Measurements from ENCODE around the gene LYST. TPM values are rescaled to one million over a fixed set of nuclear protein-coding genes. Genes with fewer than 3 reads are reported as not detected.

The LYST gene
- total and polyA plus RNA-seq, 2 of the 8 experiments (the other 6 are each of a cell fraction or from before 2014, with no cell fraction given) = 0.29 to 0.58 TPM

DNA sequence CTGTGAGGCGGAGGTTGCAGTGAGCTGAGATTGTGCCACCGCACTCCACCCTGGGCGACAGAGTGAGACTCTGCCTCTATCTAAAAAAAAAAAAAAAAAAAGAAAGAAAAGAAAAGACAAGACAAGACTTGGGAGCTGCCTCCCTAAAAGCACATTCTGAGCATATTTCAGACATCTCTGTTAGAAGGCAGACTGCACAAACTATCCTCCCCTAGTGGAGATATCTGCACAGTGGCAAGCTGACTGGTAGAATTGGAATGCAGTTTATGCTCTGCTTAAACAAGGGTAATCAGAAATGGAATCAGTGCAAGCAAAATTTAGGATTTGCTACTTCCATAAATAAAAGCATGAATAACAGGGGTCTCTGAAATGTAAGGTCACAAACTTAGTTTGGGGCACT is 248.9 kb downstream of the LYST start:
- Histone ChIP-seq H3K18ac (ENCODE audit: extremely low read depth, low read length) (no peak overlapping the region), H3K23ac (ENCODE audit: insufficient read length) (no peak overlapping the region), H4K8ac (ENCODE audit: extremely low read depth, insufficient read depth, low read length) (no peak overlapping the region), H3K9me3 (ENCODE audit: insufficient read depth in 2 of 2, low read depth in 1 of 2, low read length in 1 of 2) (no peaks in the 10 kb centered on the region), H3K4ac (replicated peaks; ENCODE audit: insufficient read length, low read depth, low read length) (no peak overlapping the region), H3K4me3 (ENCODE audit: extremely low read depth in 1 of 4, insufficient read depth in 2 of 4, low read depth in 3 of 4, low read length in 4 of 4) (no peak overlapping the region), H3K14ac (ENCODE audit: insufficient read length) (no peak overlapping the region), H3K4me1 (replicated peaks in 1 of 4; ENCODE audit: control insufficient read depth in 3 of 4, insufficient read depth in 4 of 4, low read length in 3 of 4) (no peaks in the 10 kb centered on the region), H2AFZ (ENCODE audit: low read length) (no peak overlapping the region), H2BK5ac (ENCODE audit: low read depth, low read length) (no peak overlapping the region), H2BK120ac (replicated peaks; ENCODE audit: low read depth, low read length) (no peak overlapping the region), H3K9ac (replicated peaks in 1 of 4; ENCODE audit: extremely low read depth in 1 of 4, low read depth in 3 of 4, low read length in 3 of 4) (no peak overlapping the region), H3K36me3 (ENCODE audit: control insufficient read depth in 2 of 4, insufficient read depth in 4 of 4, low read length in 3 of 4) (peaks cover 0 to 3% (median 1%) of the 10 kb centered on the region in 4 experiments; a peak in 3 of 8 replicates), H3K4me2 (ENCODE audit: insufficient read depth in 1 of 2, low read depth in 2 of 2, low read length in 2 of 2) (no peak overlapping the region), H3K79me1 (ENCODE audit: low read depth, low read length) (peaks cover 2% of the 10 kb centered on the region; the same call in 1 of the 2 replicates), H3K79me2 (ENCODE audit: control insufficient read depth in 1 of 2, insufficient read depth in 2 of 2, low read length in 2 of 2) (peaks cover 0 to 16% of the 10 kb centered on the region in 2 experiments; a peak in 1 of 4 replicates), H3K27me3 (replicated peaks in 1 of 4; ENCODE audit: control insufficient read depth in 3 of 4, extremely low read depth in 1 of 4, insufficient read depth in 3 of 4, low read length in 3 of 4) (no peaks in the 10 kb centered on the region), H4K20me1 (replicated peaks in 1 of 2; ENCODE audit: control insufficient read depth in 1 of 2, insufficient read depth in 2 of 2, low read length in 2 of 2) (no peaks in the 10 kb centered on the region), H2BK12ac (ENCODE audit: low read depth, low read length) (no peak overlapping the region), H2AK5ac (ENCODE audit: low read depth, low read length) (no peak overlapping the region), H3K27ac (ENCODE audit: low read depth, low read length) (no peak overlapping the region), H3K56ac (replicated peaks; ENCODE audit: insufficient read length, low read depth, low read length) (no peak overlapping the region), H4K91ac (replicated peaks; ENCODE audit: insufficient read length, low read length) (no peak overlapping the region), H4K5ac (ENCODE audit: insufficient read length, low read depth, low read length) (no peak overlapping the region), H3K23me2 (ENCODE audit: low read depth, low read length) (no peaks in the 10 kb centered on the region), H2BK15ac (ENCODE audit: low read length) (no peak overlapping the region), H2BK20ac (ENCODE audit: low read length) (no peak overlapping the region)
- 100% methylated on average over 1 of the region's 3 CpGs; no CpG with 5 or more reads in 1 of the 2 experiments for WGBS, 2 experiments (ENCODE audit: extremely low coverage in 1 of 2, insufficient coverage in 1 of 2, insufficient read length in 1 of 2, insufficient replicate concordance in 2 of 2, low coverage in 1 of 2, low lambda C conversion rate in 2 of 2, missing lambda C conversion rate in 1 of 2)
- FAIRE-seq (no peak), DNase-seq (ENCODE audit: low read depth in 1 of 2, low spot score in 2 of 2) (no peak)
- CTCF ChIA-PET (ENCODE audit: partially characterized antibody) = interaction anchor here (1.2 to 2.5 kb wide), 2 partner anchors 17 to 166 kb away, joined by 4 to 17 read pairs; no protein-coding TSS in a partner anchor
- POLR2A ChIA-PET (ENCODE audit: partially characterized antibody) = interaction anchor here (1.1 kb wide), 1 partner anchor 13 kb away, joined by 3 read pairs; no protein-coding TSS in a partner anchor
- TF ChIP-seq CTBP2 (IDR thresholded peaks at IDR 0.05; ENCODE audit: borderline replicate concordance, insufficient read depth, insufficient read length, low read length) = no peak
- no peak for TF ChIP-seq KDM4A (IDR thresholded peaks at IDR 0.05; ENCODE audit: low read depth, low read length, severe bottlenecking)
- no peak for TF ChIP-seq PHF8 (conservative IDR thresholded peaks at IDR 0.05; ENCODE audit: low read depth, low read length)
- TF ChIP-seq E2F6 (IDR thresholded peaks at IDR 0.05) = no peak
- TF ChIP-seq GABPA (IDR thresholded peaks at IDR 0.05; ENCODE audit: borderline replicate concordance, insufficient read depth, low read length) = no peak
- TF ChIP-seq SUZ12 (IDR thresholded peaks at IDR 0.05; ENCODE audit: low read length) = no peak
- TF ChIP-seq FOSL1 (IDR thresholded peaks at IDR 0.05; ENCODE audit: insufficient read depth, low read depth, low read length) = no peak
- no peak for TF ChIP-seq BRCA1 (IDR thresholded peaks at IDR 0.05; ENCODE audit: low read depth, low read length)
- TF ChIP-seq EZH2 (IDR thresholded peaks at IDR 0.05; ENCODE audit: low read depth, low read length, severe bottlenecking) = no peak
- no peak for TF ChIP-seq RNF2 (IDR thresholded peaks at IDR 0.05; ENCODE audit: borderline replicate concordance, low read depth, low read length, missing control alignments, poor library complexity, severe bottlenecking)
- TF ChIP-seq EP300 (IDR thresholded peaks at IDR 0.05; ENCODE audit: borderline replicate concordance in 1 of 2, low read depth in 2 of 2, low read length in 2 of 2) = no peak
- TF ChIP-seq ASH2L (IDR thresholded peaks at IDR 0.05; ENCODE audit: low read length) = no peak

All from H1 (cell line).